ENCODE measurements around the gene SAMD15.

DNA sequence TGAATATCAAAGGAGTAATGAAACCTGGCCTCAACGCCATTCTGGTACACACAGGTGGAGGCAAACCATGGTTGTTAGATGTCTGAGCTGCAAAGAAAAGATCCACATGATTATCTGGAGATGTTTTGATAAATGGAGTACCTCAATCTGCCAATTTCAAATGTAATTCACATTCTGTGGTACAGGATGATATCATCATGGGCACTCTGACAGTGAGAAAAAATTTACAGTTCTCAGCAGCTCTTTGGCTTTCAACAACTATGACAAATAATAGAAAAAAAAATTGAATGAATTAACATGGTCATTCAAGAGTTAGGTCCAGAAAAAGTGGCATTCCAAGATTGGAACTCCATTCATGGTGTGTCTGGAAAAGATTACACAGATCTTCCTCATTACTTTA is 17.6 kb upstream of the SAMD15 start:
- TF ChIP-seq CTCF (conservative IDR thresholded peaks at IDR 0.05; ENCODE audit: low read depth, low read length) (no peak), EZH2 (IDR thresholded peaks at IDR 0.05; ENCODE audit: low read length, unreplicated experiment) (no peak), EZH2phosphoT487 (IDR thresholded peaks at IDR 0.05; ENCODE audit: borderline replicate concordance, low read length) (no peak)
